A549 (cell line): ENCODE measurements around the gene TIAM2.

Experiments
- BHLHE40 ChIP-seq: IDR thresholded peaks from 2 replicates; pipeline ENCODE4 v1.6.1; 2012; ENCODE audit warnings: low read depth, low read length, inconsistent platforms
- CHD2 ChIP-seq: fragments of 150-350 bp; IDR thresholded peaks from 2 replicates; pipeline ENCODE4 v1.6.1; 2014; ENCODE audit warnings: low read length; ENCODE audit not compliant: partially characterized antibody
- CTCF ChIP-seq: fragments of >200 bp; sonication (Bioruptor Twin); formaldehyde crosslinking; IDR thresholded peaks from 3 replicates; pipeline ENCODE4 v1.5.1; 2016
- HMGXB4 ChIP-seq: fragments of 250-450 bp; sonication (Bioruptor Pico); IDR thresholded peaks from 2 replicates; pipeline ENCODE4 v1.5.0; 2021; ENCODE audit warnings: mild to moderate bottlenecking, moderate library complexity, borderline replicate concordance
- KDM1A ChIP-seq: fragments of 200-600 bp; sonication (generic); IDR thresholded peaks from 2 replicates; pipeline ENCODE4 v1.6.1; 2016; ENCODE audit warnings: low read depth, mild to moderate bottlenecking
- MAX ChIP-seq: IDR thresholded peaks from 2 replicates; pipeline ENCODE4 v1.6.1; 2012
- PBX3 ChIP-seq: IDR thresholded peaks from 2 replicates; pipeline ENCODE4 v1.6.1; 2012
- POLR2A ChIP-seq: IDR thresholded peaks from 2 replicates; pipeline ENCODE4 v1.6.1; 2012; ENCODE audit warnings: mild to moderate bottlenecking, low read length
- RCOR1 ChIP-seq: fragments of 150-350 bp; IDR thresholded peaks from 2 replicates; pipeline ENCODE4 v1.6.1; 2014; ENCODE audit warnings: antibody characterized with exemption, low read length, low read depth
- SMC3 ChIP-seq: fragments of >200 bp; sonication (Bioruptor Twin); formaldehyde crosslinking; IDR thresholded peaks from 3 replicates; pipeline ENCODE4 v1.6.1; 2018; ENCODE audit warnings: inconsistent platforms

- TF ChIP-seq KDM1A = no peak
- TF ChIP-seq CTCF = no peak
- TF ChIP-seq POLR2A = no peak
- TF ChIP-seq RCOR1 = no peak
- TF ChIP-seq CHD2 = no peak
- TF ChIP-seq SMC3 = no peak
- no peak for TF ChIP-seq MAX
- TF ChIP-seq BHLHE40 = no peak
- no peak for TF ChIP-seq HMGXB4 (CRISPR knock-in tag)
- TF ChIP-seq PBX3 = no peak
These were observed 122.7 kb downstream of the TIAM2 start for GRCh38 chr6:155117785-155118184.
